ENCODE results near the gene GANAB. TPM values are rescaled to one million over a fixed set of nuclear protein-coding genes. Genes with fewer than 3 reads are reported as not detected.
A peak's percentile ranks its signal among the peaks of the same experiment; 100 is the strongest.

Gene GANAB
- total and polyA plus RNA-seq, 2 of the 13 experiments (the other 11 are each of a cell fraction or from before 2014, with no cell fraction given): 99.5 to 234 TPM

GRCh38 chr11:62601372-62602140, 44.9 kb downstream of the GANAB start, which contains the start of gene MTA2 (continued):
- TF ChIP-seq EEA1 (CRISPR knock-in tag; IDR thresholded peaks at IDR 0.05; ENCODE audit: borderline replicate concordance) (0 out of 2 replicates have a peak, but pooled peaks have one; percentile 30), THAP11 (CRISPR knock-in tag; IDR thresholded peaks at IDR 0.05) (peak; percentile 44; the same call in 1 of the 2 replicates), SPEN (CRISPR knock-in tag; IDR thresholded peaks at IDR 0.05; ENCODE audit: low read depth) (peak; percentile 91), ZNF710 (CRISPR knock-in tag; IDR thresholded peaks at IDR 0.05; ENCODE audit: borderline replicate concordance) (peak; percentile 26; the same call in 1 of the 2 replicates), PITX1 (CRISPR knock-in tag; IDR thresholded peaks at IDR 0.05) (no peak), ZNF841 (CRISPR knock-in tag; IDR thresholded peaks at IDR 0.05; ENCODE audit: borderline replicate concordance) (0 out of 2 replicates have a peak, but pooled peaks have one; percentile 49), ARHGAP35 (CRISPR knock-in tag; IDR thresholded peaks at IDR 0.05; ENCODE audit: borderline replicate concordance) (peak; percentile 28; the same call in 1 of the 2 replicates), NFKB2 (CRISPR knock-in tag; IDR thresholded peaks at IDR 0.05; ENCODE audit: borderline replicate concordance) (no peak; the same call in 1 of the 2 replicates), ERF (CRISPR knock-in tag; IDR thresholded peaks at IDR 0.05) (peak; percentile 41; the same call in 1 of the 2 replicates), HOXA7 (CRISPR knock-in tag; IDR thresholded peaks at IDR 0.05) (no peak), ZNF138 (CRISPR knock-in tag; IDR thresholded peaks at IDR 0.05; ENCODE audit: low read depth) (no peak), IRX3 (CRISPR knock-in tag; IDR thresholded peaks at IDR 0.05; ENCODE audit: borderline replicate concordance, low read depth) (no peak), ZSCAN20 (CRISPR knock-in tag; IDR thresholded peaks at IDR 0.05; ENCODE audit: borderline replicate concordance) (no peak), MXD3 (CRISPR knock-in tag; IDR thresholded peaks at IDR 0.05) (peak; percentile 79), GABPB1 (CRISPR knock-in tag; IDR thresholded peaks at IDR 0.05) (peak; percentile 79), ZFP41 (CRISPR knock-in tag; IDR thresholded peaks at IDR 0.05; ENCODE audit: borderline replicate concordance) (0 out of 2 replicates have a peak, but pooled peaks have one; percentile 64), REST (IDR thresholded peaks at IDR 0.05; ENCODE audit: borderline replicate concordance in 1 of 2, low read depth in 1 of 2, low read length in 2 of 2) (no peak), ZNF644 (CRISPR knock-in tag; IDR thresholded peaks at IDR 0.05; ENCODE audit: low read depth) (no peak), TEAD3 (CRISPR knock-in tag; optimal IDR thresholded peaks at IDR 0.05; ENCODE audit: borderline replicate concordance) (no peak), FOXC1 (CRISPR knock-in tag; IDR thresholded peaks at IDR 0.05; ENCODE audit: borderline replicate concordance) (peak; percentile 59; the same call in 1 of the 2 replicates), ZC3H4 (CRISPR knock-in tag; IDR thresholded peaks at IDR 0.05; ENCODE audit: borderline replicate concordance) (no peak), ATF1 (CRISPR knock-in tag; IDR thresholded peaks at IDR 0.05) (no peak), ZFP82 (CRISPR knock-in tag; IDR thresholded peaks at IDR 0.05; ENCODE audit: borderline replicate concordance) (peak; percentile 85; the same call in 1 of the 2 replicates), GATAD1 (CRISPR knock-in tag; IDR thresholded peaks at IDR 0.05) (peak; percentile 60)
